HepG2 (cell line): Measurements from ENCODE around the gene SPPL3. TPM values are rescaled to one million over a fixed set of nuclear protein-coding genes. Genes with fewer than 3 reads are reported as not detected.
A peak's percentile ranks its signal among the peaks of the same experiment; 100 is the strongest.

Experiments used
- CSRNP2 ChIP-seq: sonication (generic); formaldehyde crosslinking; conservative IDR thresholded peaks from 2 replicates; pipeline ENCODE4 v1.8.0; 2022; ENCODE audit warnings: low read depth, missing genetic modification reagents
- FOXJ3 ChIP-seq: sonication (generic); formaldehyde crosslinking; IDR thresholded peaks from 2 replicates; pipeline ENCODE4 v1.4.0; 2020; ENCODE audit warnings: missing genetic modification reagents, mild to moderate bottlenecking, borderline replicate concordance
- GFI1 ChIP-seq: sonication (generic); formaldehyde crosslinking; IDR thresholded peaks from 2 replicates; pipeline ENCODE4 v1.5.0; 2020; ENCODE audit warnings: missing genetic modification reagents, mild to moderate bottlenecking, borderline replicate concordance
- HMGXB4 ChIP-seq, 2 experiments: sonication (generic) in 1 of 2; formaldehyde crosslinking in 1 of 2; IDR thresholded peaks; 2 replicates each; pipeline versions ENCODE4 v1.4.0 to v1.6.1; 2018 to 2020; ENCODE audit warnings: missing genetic modification reagents in 2 of 2, borderline replicate concordance in 1 of 2, low read depth in 1 of 2, mild to moderate bottlenecking in 1 of 2, missing biosample characterization in 1 of 2
- KLF15 ChIP-seq: sonication (generic); formaldehyde crosslinking; IDR thresholded peaks from 2 replicates; pipeline ENCODE4 v1.8.1; 2023; ENCODE audit warnings: borderline replicate concordance, mild to moderate bottlenecking, inconsistent platforms, missing genetic modification reagents, mixed read lengths
- KLF6 ChIP-seq: IDR thresholded peaks from 2 replicates; pipeline ENCODE4 v1.8.0; 2016; ENCODE audit warnings: missing biosample characterization, missing genetic modification reagents
- LCORL ChIP-seq, 2 experiments: fragments of 450-650 bp in 1 of 2; sonication (generic) in 1 of 2; formaldehyde crosslinking in 1 of 2; IDR thresholded peaks; 2 replicates each; pipeline versions ENCODE4 v1.5.0 to v1.6.1; 2017 to 2020; ENCODE audit warnings: antibody characterized with exemption in 1 of 2, missing genetic modification reagents in 1 of 2
- MAFK ChIP-seq, 2 experiments: IDR thresholded peaks in 1 of 2; conservative IDR thresholded peaks in 1 of 2; 2 replicates each; pipeline ENCODE4 v1.6.1; 2011; ENCODE audit warnings: improper control_type of control experiment in 2 of 2, low read length in 2 of 2
- MIER3 ChIP-seq: IDR thresholded peaks from 2 replicates; pipeline ENCODE4 v1.6.1; 2016; ENCODE audit warnings: missing compliant biosample characterization, borderline replicate concordance
- NFYB ChIP-seq: sonication (generic); formaldehyde crosslinking; IDR thresholded peaks from 2 replicates; pipeline ENCODE4 v1.4.0; 2020; ENCODE audit warnings: missing genetic modification reagents
- SOX5 ChIP-seq: IDR thresholded peaks from 2 replicates; pipeline ENCODE4 v1.6.1; 2016; ENCODE audit warnings: borderline replicate concordance
- STAG1 ChIP-seq: sonication (generic); formaldehyde crosslinking; IDR thresholded peaks from 2 replicates; pipeline ENCODE4 v1.4.0; 2020; ENCODE audit warnings: missing genetic modification reagents
- ZEB1 ChIP-seq: IDR thresholded peaks from 2 replicates; pipeline ENCODE4 v1.6.1; 2012; ENCODE audit warnings: mild to moderate bottlenecking, low read depth, inconsistent platforms; ENCODE audit not compliant: insufficient replicate concordance
- ZFAT ChIP-seq: sonication (generic); formaldehyde crosslinking; conservative IDR thresholded peaks from 2 replicates; pipeline ENCODE4 v1.8.1; 2023; ENCODE audit warnings: missing genetic modification reagents, inconsistent platforms
- ZGPAT ChIP-seq: IDR thresholded peaks from 2 replicates; pipeline ENCODE4 v1.6.1; 2016; ENCODE audit warnings: mild to moderate bottlenecking
- ZNF121 ChIP-seq: sonication (generic); formaldehyde crosslinking; IDR thresholded peaks from 2 replicates; pipeline ENCODE4 v1.5.0; 2020; ENCODE audit warnings: mild to moderate bottlenecking, missing genetic modification reagents
- ZNF282 ChIP-seq: fragments of 450-650 bp; IDR thresholded peaks from 2 replicates; pipeline ENCODE4 v1.6.1; 2018; ENCODE audit not compliant: partially characterized antibody
- ZNF382 ChIP-seq: sonication (generic); formaldehyde crosslinking; IDR thresholded peaks from 2 replicates; pipeline ENCODE4 v1.5.0; 2020; ENCODE audit warnings: missing genetic modification reagents, mild to moderate bottlenecking, borderline replicate concordance
- ZNF605 ChIP-seq: sonication (generic); formaldehyde crosslinking; IDR thresholded peaks from 2 replicates; pipeline ENCODE4 v1.8.0; 2022; ENCODE audit warnings: mild to moderate bottlenecking, missing genetic modification reagents
- ZNF644 ChIP-seq: IDR thresholded peaks from 2 replicates; pipeline ENCODE4 v1.6.1; 2016; ENCODE audit warnings: low read depth
- ZNF703 ChIP-seq: sonication (generic); formaldehyde crosslinking; IDR thresholded peaks from 2 replicates; pipeline ENCODE4 v1.5.1; 2020; ENCODE audit warnings: missing genetic modification reagents, mild to moderate bottlenecking, moderate library complexity, borderline replicate concordance
- polyA plus RNA-seq, 8 experiments: library from polyadenylated mRNA; depleted of rRNA in 3 of 8; stranded (reverse) in 7 of 8; unstranded in 1 of 8; fragments of >200 nt; fragmentation: Illumina TruSeq in 4 of 8; extraction: Trizol in 4 of 8; gene quantifications; 2 replicates each; pipeline versions ENCODE4 v1.2.1 to v1.2.3, GENCODE V29; 2011 to 2016; ENCODE audit warnings: low read depth in 4 of 8, missing spikeins in 1 of 8, mixed read lengths in 1 of 8; ENCODE audit not compliant: insufficient read depth in 1 of 8
- total RNA-seq, 5 experiments: library from RNA; depleted of rRNA; stranded (reverse); fragments of >200 nt; fragmentation: Illumina TruSeq; extraction: Trizol; gene quantifications; 2 replicates each; pipeline ENCODE4 v1.2.3, GENCODE V29; 2016; ENCODE audit warnings: low read depth in 1 of 5
- TF ChIP-seq, protein P1 (sequence below): sonication (generic); formaldehyde crosslinking; IDR thresholded peaks from 2 replicates; pipeline ENCODE4 v1.8.0; 2022; ENCODE audit warnings: missing genetic modification reagents, mild to moderate bottlenecking, moderate library complexity, borderline replicate concordance

SPPL3 gene
- total and polyA plus RNA-seq, 2 of the 13 experiments (the other 11 are each of a cell fraction or from before 2014, with no cell fraction given) = 8.9 to 9.1 TPM

DNA sequence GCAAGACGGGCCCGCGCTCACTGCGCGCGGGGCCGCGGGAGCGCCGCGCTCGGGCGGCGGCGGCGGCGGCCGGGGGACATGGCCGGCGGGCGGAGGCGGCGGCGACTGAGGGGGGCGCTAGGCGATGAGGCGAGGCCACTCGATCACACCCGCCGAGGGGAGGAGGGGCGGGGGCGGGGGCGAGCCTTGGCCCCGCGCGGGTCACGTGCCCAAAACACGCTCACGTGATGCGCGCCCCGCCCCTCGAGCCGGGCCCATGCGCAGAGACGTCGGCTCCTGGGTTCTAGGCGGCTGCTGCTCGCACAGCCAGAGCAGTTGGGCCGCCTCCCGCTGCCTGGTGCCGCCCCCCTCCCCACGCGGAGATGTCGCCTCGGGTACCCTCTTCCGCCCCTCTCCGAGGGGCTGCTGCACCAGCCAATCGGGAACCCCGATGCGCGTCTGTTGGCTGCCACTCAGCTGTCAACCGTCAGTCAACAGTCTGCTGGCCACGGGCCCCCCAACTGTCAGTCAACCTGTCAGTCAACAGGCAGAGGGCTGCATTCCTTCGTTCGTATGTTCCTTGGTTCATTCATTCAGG lies at the start of gene SPPL3 (continued):
- TF ChIP-seq KLF6 (CRISPR knock-in tag) = 0 out of 2 replicates have a peak, but pooled peaks have one; percentile 27
- TF ChIP-seq KLF15 (CRISPR knock-in tag) = no peak
- no peak for TF ChIP-seq ZFAT (CRISPR knock-in tag)
- no peak for TF ChIP-seq ZNF703
- no peak for TF ChIP-seq ZNF282
- TF ChIP-seq MAFK (conservative IDR thresholded peaks at IDR 0.05 in 1 of 2, IDR thresholded peaks at IDR 0.05 in 1 of 2; ENCODE audit: low read length in 2 of 2) = no peak
- TF ChIP-seq ZNF382 (CRISPR knock-in tag) = no peak
- TF ChIP-seq, protein P1, sequence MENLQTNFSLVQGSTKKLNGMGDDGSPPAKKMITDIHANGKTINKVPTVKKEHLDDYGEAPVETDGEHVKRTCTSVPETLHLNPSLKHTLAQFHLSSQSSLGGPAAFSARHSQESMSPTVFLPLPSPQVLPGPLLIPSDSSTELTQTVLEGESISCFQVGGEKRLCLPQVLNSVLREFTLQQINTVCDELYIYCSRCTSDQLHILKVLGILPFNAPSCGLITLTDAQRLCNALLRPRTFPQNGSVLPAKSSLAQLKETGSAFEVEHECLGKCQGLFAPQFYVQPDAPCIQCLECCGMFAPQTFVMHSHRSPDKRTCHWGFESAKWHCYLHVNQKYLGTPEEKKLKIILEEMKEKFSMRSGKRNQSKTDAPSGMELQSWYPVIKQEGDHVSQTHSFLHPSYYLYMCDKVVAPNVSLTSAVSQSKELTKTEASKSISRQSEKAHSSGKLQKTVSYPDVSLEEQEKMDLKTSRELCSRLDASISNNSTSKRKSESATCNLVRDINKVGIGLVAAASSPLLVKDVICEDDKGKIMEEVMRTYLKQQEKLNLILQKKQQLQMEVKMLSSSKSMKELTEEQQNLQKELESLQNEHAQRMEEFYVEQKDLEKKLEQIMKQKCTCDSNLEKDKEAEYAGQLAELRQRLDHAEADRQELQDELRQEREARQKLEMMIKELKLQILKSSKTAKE (CRISPR knock-in tag) = no peak
- TF ChIP-seq SOX5 (CRISPR knock-in tag) = no peak
- no peak for TF ChIP-seq LCORL (IDR thresholded peaks at IDR 0.05)
- TF ChIP-seq LCORL (CRISPR knock-in tag; IDR thresholded peaks at IDR 0.05) = peak; percentile 57; the same call in 1 of the 2 replicates
- TF ChIP-seq ZNF644 (CRISPR knock-in tag) = no peak
- TF ChIP-seq ZNF121 (CRISPR knock-in tag) = peak; percentile 54; the same call in 1 of the 2 replicates
- TF ChIP-seq FOXJ3 (CRISPR knock-in tag) = no peak
- peak; percentile 40; the same call in 1 of the 2 replicates for TF ChIP-seq NFYB (CRISPR knock-in tag)
- TF ChIP-seq MIER3 (CRISPR knock-in tag) = 0 out of 2 replicates have a peak, but pooled peaks have one; percentile 25
- no peak for TF ChIP-seq STAG1
- peak; percentile 65 for TF ChIP-seq ZNF605
- TF ChIP-seq ZEB1 = no peak
- TF ChIP-seq GFI1 (CRISPR knock-in tag) = no peak
- TF ChIP-seq HMGXB4 (CRISPR knock-in tag; IDR thresholded peaks at IDR 0.05; ENCODE audit: borderline replicate concordance in 1 of 2, low read depth in 1 of 2) = peak; percentile 44 to 61; a peak in 2 of 4 replicates
- TF ChIP-seq CSRNP2 = no peak
- peak; percentile 65; the same call in 1 of the 2 replicates for TF ChIP-seq ZGPAT (CRISPR knock-in tag)
